Measurements from ENCODE around the gene TCEANC.
A peak's percentile ranks its signal among the peaks of the same experiment; 100 is the strongest.
"Not testable (repeated sequence)": the region's sequence is repeated elsewhere in the genome, so short reads cannot be mapped to it uniquely, and the experiment has no call there.

Gene TCEANC

GRCh38 chrX:13652850-13653693 lies at the start of gene TCEANC:
Gene TCEANC (plus strand): TSS chrX:13653141. CDS start chrX:13662509, 9,368 bp downstream.
- peak; percentile 96 for DNase-seq

GRCh38 chrX:13605611-13606010 lies 47.3 kb upstream of the TCEANC start:
- DNase-seq, result no peak

- DNase-seq, result no peak
These were observed 45.5 kb upstream of the TCEANC start for GRCh38 chrX:13607331-13607995.

GRCh38 chrX:13607996-13608365 lies 45.0 kb upstream of the TCEANC start:
- DNase-seq, result no peak

- DNase-seq, result no peak
These were observed 38.8 kb upstream of the TCEANC start for GRCh38 chrX:13614154-13614553.

- peak; percentile 13 for DNase-seq
These were observed 32.7 kb upstream of the TCEANC start for GRCh38 chrX:13620207-13620606.

GRCh38 chrX:13622401-13622964 lies 30.5 kb upstream of the TCEANC start:
- DNase-seq, result no peak

- DNase-seq, result no peak
These were observed 25.6 kb upstream of the TCEANC start for GRCh38 chrX:13627306-13627705.

- not testable (repeated sequence) for DNase-seq
These were observed 15.7 kb upstream of the TCEANC start for GRCh38 chrX:13637224-13637623.

- DNase-seq, result no peak
These were observed 14.9 kb upstream of the TCEANC start for GRCh38 chrX:13638021-13638420.

- DNase-seq, result no peak
These were observed 14.1 kb upstream of the TCEANC start for GRCh38 chrX:13638826-13639225.

GRCh38 chrX:13641684-13642083 lies 11.3 kb upstream of the TCEANC start:
- DNase-seq, result not testable (repeated sequence)

- DNase-seq, result no peak
These were observed 7.3 kb upstream of the TCEANC start for GRCh38 chrX:13645464-13646153.

GRCh38 chrX:13646154-13646549 lies 6.8 kb upstream of the TCEANC start:
- DNase-seq, result peak; percentile 80

GRCh38 chrX:13647709-13648212 lies 5.2 kb upstream of the TCEANC start:
- peak; percentile 97 for DNase-seq

- DNase-seq, result peak; percentile 22
These were observed 4.6 kb upstream of the TCEANC start for GRCh38 chrX:13648336-13648735.

GRCh38 chrX:13649838-13650237 lies 3.1 kb upstream of the TCEANC start:
- DNase-seq, result no peak

GRCh38 chrX:13650318-13650717 lies 2.6 kb upstream of the TCEANC start:
- DNase-seq, result no peak

GRCh38 chrX:13651150-13651549 lies 1.8 kb upstream of the TCEANC start:
- DNase-seq, result no peak

GRCh38 chrX:13652287-13652793 lies 601 bp upstream of the TCEANC start:
- no peak for DNase-seq

GRCh38 chrX:13654116-13654515 lies 1.2 kb downstream of the TCEANC start:
- peak; percentile 15 for DNase-seq

GRCh38 chrX:13655674-13656073 lies 2.7 kb downstream of the TCEANC start:
- no peak for DNase-seq

GRCh38 chrX:13658602-13659001 lies 5.7 kb downstream of the TCEANC start:
- DNase-seq, result peak; percentile 77

All from hematopoietic multipotent progenitor cell treated with erythropoietin and hydrocortisone succinate and interleukin-3 and kit ligand, for 6 days (in vitro differentiated cells).